Prostate gland (tissue), 2 donors: ENCODE measurements around the gene ERICH6. TPM values are rescaled to one million over a fixed set of nuclear protein-coding genes. Genes with fewer than 3 reads are reported as not detected.

ENCODE experiments used
- DNase-seq: peaks from one replicate; pipeline ENCODE4 v3.0.0-alpha.2; 2019; ENCODE audit warnings: low spot score
- H3K27ac ChIP-seq, 2 donors: fragments of 200-600 bp; sonication (generic); 2 replicates each; pipeline ENCODE4 v1.5.1; 2017 to 2019
- H3K27me3 ChIP-seq: fragments of 200-600 bp; sonication (generic); replicated peaks from 2 replicates; pipeline ENCODE4 v1.5.1; 2019; ENCODE audit not compliant: insufficient read depth
- H3K36me3 ChIP-seq, 2 donors: fragments of 200-600 bp; sonication (generic); 1 replicate in 1 of 2; 2 replicates in 1 of 2; pipeline versions ENCODE4 v1.5.1 to v1.8.1; 2017 to 2019
- H3K4me1 ChIP-seq: fragments of 200-600 bp; sonication (generic); replicated peaks from 2 replicates; pipeline ENCODE4 v1.5.1; 2019
- H3K4me3 ChIP-seq, 2 donors: fragments of 200-600 bp; sonication (generic); 2 replicates each; pipeline ENCODE4 v1.5.1; 2017 to 2019
- H3K9me3 ChIP-seq: fragments of 200-600 bp; sonication (generic); 2 replicates; pipeline ENCODE4 v1.5.1; 2017
- CTCF ChIP-seq, 4 experiments: fragments of 200-600 bp in 2 of 4; fragments of 450-650 bp in 2 of 4; sonication (generic) in 2 of 4; IDR thresholded peaks; 1 replicate in 3 of 4; 2 replicates in 1 of 4; pipeline ENCODE4 v1.5.1; 2016 to 2019; ENCODE audit warnings: antibody characterized with exemption in 4 of 4, mild to moderate bottlenecking in 2 of 4, moderate library complexity in 2 of 4
- POLR2A ChIP-seq: fragments of 450-650 bp; IDR thresholded peaks from one replicate; pipeline ENCODE4 v1.6.1; 2016; ENCODE audit warnings: antibody characterized with exemption, mild to moderate bottlenecking
- POLR2AphosphoS5 ChIP-seq: sonication (generic); formaldehyde crosslinking; IDR thresholded peaks from one replicate; pipeline ENCODE4 v1.6.1; 2017; ENCODE audit warnings: antibody characterized with exemption
- WGBS: methylation state at CpG from one replicate; pipeline ENCODE4 v1.1.5; 2018; 5-methylcytosine and 5-hydroxymethylcytosine counted together
- intact Hi-C: fragments of 100-400 bp; cut with DNase I; formaldehyde crosslinking; loops from one replicate; pipeline ENCODE4 v1.14.2; 2022
- total RNA-seq, 2 donors: library from RNA; depleted of rRNA; stranded (reverse); fragments of >200 nt; gene quantifications; one replicate each; pipeline ENCODE4 v1.1.0, GENCODE V29; 2016

The ERICH6 gene
- total RNA-seq, 2 donors from 2014 or later = 0.09 to 0.57 TPM

GRCh38 chr3:150736903-150737832, 33.4 kb upstream of the ERICH6 start:
- Histone ChIP-seq H3K4me1 (no peaks in the 10 kb centered on the region), H3K27ac (no peak overlapping the region), H3K36me3 (no peaks in the 10 kb centered on the region), H3K27me3 (no peaks in the 10 kb centered on the region), H3K9me3 (no peaks in the 10 kb centered on the region), H3K4me3 (no peak overlapping the region)
- DNase-seq = no peak
- TF ChIP-seq POLR2AphosphoS5 (no peak), POLR2A (no peak), CTCF (IDR thresholded peaks at IDR 0.05) (no peak)
- WGBS = 46% methylated on average over 8 of the region's 8 CpGs
- intact Hi-C loops = no loop called here

GRCh38 chr3:150736316-150736719, 32.6 kb upstream of the ERICH6 start:
- intact Hi-C loops = no loop called here
- H3K4me1 ChIP-seq = no peaks in the 10 kb centered on the region
- no peak for TF ChIP-seq POLR2A
- TF ChIP-seq POLR2AphosphoS5 = no peak
- H3K9me3 ChIP-seq = no peaks in the 10 kb centered on the region
- no peak overlapping the region for H3K27ac ChIP-seq
- H3K36me3 ChIP-seq = no peaks in the 10 kb centered on the region
- WGBS = 51% methylated on average over 2 of the region's 2 CpGs
- no peaks in the 10 kb centered on the region for H3K27me3 ChIP-seq
- H3K4me3 ChIP-seq = no peak overlapping the region
- DNase-seq = no peak

- Histone ChIP-seq H3K4me1 (no peaks in the 10 kb centered on the region), H3K27me3 (no peaks in the 10 kb centered on the region), H3K9me3 (no peaks in the 10 kb centered on the region), H3K27ac (no peak overlapping the region), H3K36me3 (no peaks in the 10 kb centered on the region), H3K4me3 (no peak overlapping the region)
- TF ChIP-seq POLR2A (no peak), CTCF (IDR thresholded peaks at IDR 0.05) (no peak), POLR2AphosphoS5 (no peak)
- DNase-seq = no peak
- 50% methylated on average over 1 of the region's 1 CpG for WGBS
- intact Hi-C loops = no loop called here
These were observed 31.0 kb upstream of the ERICH6 start for GRCh38 chr3:150734795-150735119.

DNA sequence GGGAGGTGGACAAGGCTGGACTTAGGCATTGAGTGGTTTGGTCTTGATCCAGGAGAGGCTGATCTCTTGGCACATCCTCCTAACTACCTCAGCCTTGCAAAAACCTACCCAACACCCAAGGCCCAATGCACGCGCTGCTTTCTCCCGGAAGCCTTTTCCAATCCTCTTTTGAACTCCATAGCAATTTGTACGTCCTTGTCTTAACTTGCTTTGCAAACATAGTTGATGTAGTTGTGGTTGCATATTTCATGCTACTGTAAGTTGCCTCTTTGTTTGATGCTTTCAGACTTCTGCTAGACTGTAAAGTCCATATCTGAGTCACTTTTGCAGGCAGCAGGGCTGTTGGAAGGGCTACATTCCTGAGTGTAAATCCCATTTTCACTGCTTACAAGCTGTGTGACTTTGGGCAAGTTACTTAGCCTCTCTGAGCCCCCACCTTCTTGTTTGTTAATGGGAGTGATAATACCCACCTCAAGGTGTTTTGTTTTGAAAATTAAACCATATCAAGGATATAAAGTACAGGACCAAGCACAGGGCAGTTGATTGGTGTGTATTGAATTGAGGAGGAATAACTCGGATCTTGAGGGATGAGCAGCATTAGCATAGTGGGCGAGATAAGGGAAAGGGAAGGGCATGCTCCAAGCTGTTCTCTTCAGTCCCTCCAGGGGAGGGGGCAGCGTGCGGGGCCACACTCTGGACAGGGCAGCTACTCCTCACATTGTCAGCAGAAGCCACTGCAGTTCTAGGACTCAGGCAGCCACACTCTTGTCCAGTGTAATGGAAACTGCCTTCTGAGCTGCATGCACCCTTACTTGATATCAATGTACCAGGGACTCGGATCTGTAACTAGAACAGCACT, 30.4 kb upstream of the ERICH6 start:
- Histone ChIP-seq H3K36me3 (no peaks in the 10 kb centered on the region), H3K27ac (no peak overlapping the region), H3K4me1 (no peaks in the 10 kb centered on the region), H3K4me3 (no peak overlapping the region), H3K9me3 (no peaks in the 10 kb centered on the region), H3K27me3 (no peaks in the 10 kb centered on the region)
- WGBS = 72% methylated on average over 9 of the region's 9 CpGs
- DNase-seq = no peak
- intact Hi-C loops = no loop called here
- TF ChIP-seq POLR2AphosphoS5 (no peak), POLR2A (no peak), CTCF (IDR thresholded peaks at IDR 0.05) (no peak)

GRCh38 chr3:150733373-150733935, 29.7 kb upstream of the ERICH6 start:
- H3K4me3 ChIP-seq = no peak overlapping the region
- intact Hi-C loops = no loop called here
- TF ChIP-seq POLR2A (no peak), CTCF (IDR thresholded peaks at IDR 0.05) (no peak), POLR2AphosphoS5 (no peak)
- no peaks in the 10 kb centered on the region for H3K27me3 ChIP-seq
- H3K4me1 ChIP-seq = no peaks in the 10 kb centered on the region
- no peak for DNase-seq
- no peaks in the 10 kb centered on the region for H3K36me3 ChIP-seq
- 54% methylated on average over 8 of the region's 8 CpGs for WGBS
- no peak overlapping the region for H3K27ac ChIP-seq
- no peaks in the 10 kb centered on the region for H3K9me3 ChIP-seq
